ENCODE data around the gene ACER3. TPM values are rescaled to one million over a fixed set of nuclear protein-coding genes. Genes with fewer than 3 reads are reported as not detected.
"Not testable (repeated sequence)": the region's sequence is repeated elsewhere in the genome, so short reads cannot be mapped to it uniquely, and the experiment has no call there.

Gene ACER3
- polyA plus RNA-seq, 1 donor: 19.2 TPM

DNA sequence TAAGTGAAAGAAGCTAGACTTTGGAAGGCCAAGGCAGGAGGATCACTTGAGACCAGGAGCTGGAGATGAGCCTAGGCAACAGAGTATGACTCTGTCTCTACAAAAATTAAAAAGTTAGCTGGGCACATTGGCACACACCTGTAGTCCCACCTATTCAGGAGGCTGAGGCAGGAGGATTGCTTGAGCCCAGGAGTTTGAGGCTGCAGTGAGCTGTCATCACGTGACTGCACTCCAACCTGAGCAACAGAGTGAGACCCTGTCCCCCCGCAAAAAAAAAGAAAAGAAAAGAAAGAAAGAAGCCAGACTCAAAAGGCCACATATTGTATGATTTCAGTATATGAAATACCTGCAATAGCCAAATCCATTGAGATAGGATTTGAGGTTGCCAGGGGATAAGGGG, 198.2 kb downstream of the ACER3 start:
- DNase-seq: no peak

GRCh38 chr11:77059806-77060205, 199.1 kb downstream of the ACER3 start:
- DNase-seq: no peak

DNA sequence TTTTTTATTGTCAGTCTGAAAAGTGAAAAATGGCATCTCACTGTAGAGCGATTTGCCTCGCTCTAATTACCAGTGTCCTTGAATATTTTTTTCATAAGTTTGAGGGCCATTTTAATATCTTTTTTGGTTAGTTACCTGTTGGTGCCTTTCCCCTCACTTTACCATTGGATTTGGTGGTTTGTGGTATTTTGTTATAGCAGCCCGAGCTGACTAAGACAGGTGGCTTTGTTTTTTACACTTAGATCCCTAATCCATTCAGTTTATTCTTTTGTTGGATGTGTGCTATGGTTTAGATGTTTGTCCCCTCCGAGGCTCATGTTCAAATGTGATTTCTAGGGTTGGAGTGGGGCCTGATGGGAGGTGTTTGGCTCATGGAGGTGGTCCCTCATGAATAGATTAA, 199.5 kb downstream of the ACER3 start:
- DNase-seq: no peak

- not testable (repeated sequence) for DNase-seq
Measured at GRCh38 chr11:77061258-77061657, 200.5 kb downstream of the ACER3 start.

DNA sequence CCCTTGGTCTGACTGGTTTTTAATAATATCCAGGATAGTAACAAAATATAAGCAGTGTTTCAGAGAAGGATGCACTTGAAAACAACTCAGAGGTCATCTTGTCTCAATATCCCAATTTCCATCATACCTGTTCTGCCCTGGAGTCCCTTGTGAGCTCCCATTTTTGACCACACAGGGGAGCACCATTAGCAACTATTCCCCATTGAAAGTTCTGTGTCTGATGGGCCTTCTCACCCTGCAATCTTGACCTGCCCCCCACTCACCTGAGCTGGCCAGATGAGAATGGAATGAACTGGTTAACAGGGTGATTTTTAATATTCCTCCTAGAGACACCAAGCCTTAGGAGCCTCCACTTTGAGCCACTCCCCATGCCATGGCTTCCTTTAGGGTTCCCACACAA, 202.2 kb downstream of the ACER3 start:
- no peak for DNase-seq

DNA sequence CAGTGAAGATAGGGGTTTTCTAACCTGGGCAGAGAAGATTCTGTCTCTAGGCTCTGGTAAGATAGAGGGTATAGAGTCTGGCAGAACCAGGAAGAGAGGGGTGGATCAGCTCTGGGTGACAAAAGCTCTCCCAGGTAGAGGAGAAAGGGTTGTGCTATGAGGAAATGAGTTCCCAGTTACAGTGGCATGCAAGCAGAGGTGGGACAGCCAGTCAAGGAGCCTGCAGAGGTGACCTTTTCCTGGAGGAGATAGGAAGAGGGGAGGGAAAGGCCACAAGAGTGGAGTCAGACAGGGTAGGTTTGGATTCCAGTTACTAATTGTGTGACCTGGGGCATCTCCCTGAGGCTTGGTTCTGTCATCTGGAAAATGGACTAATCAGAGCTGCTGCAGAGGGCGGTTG, 202.7 kb downstream of the ACER3 start:
- no peak for DNase-seq

DNA sequence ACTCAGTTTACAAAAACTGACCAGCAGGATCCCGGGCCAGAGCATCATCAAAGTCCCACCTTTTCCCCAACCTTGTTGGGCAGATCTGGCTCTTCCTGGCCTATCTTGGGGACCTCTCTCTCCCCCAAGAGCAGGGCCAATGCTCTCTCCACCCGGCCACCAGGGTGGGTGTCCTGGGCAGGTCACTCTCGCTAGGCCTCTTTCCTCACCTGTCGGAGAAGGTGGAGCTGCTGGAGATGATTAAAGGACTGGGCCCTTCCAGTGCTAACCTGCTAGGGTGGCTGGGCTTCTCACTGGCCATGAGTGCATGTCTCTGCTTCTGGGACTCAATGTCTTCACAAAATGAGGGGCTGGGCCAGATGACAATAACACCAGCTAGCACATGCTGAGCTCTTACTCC, 203.1 kb downstream of the ACER3 start:
- DNase-seq: no peak

GRCh38 chr11:77064648-77065217, 204.0 kb downstream of the ACER3 start:
- DNase-seq: no peak

GRCh38 chr11:77065878-77066228, 205.1 kb downstream of the ACER3 start:
- no peak for DNase-seq

GRCh38 chr11:77066229-77067042, 205.7 kb downstream of the ACER3 start, which contains the start of gene CAPN5:
CAPN5 (plus strand) TSS chr11:77066971; CDS start chr11:77084887, 17,916 bp downstream.
- peak; percentile 94 for DNase-seq

DNA sequence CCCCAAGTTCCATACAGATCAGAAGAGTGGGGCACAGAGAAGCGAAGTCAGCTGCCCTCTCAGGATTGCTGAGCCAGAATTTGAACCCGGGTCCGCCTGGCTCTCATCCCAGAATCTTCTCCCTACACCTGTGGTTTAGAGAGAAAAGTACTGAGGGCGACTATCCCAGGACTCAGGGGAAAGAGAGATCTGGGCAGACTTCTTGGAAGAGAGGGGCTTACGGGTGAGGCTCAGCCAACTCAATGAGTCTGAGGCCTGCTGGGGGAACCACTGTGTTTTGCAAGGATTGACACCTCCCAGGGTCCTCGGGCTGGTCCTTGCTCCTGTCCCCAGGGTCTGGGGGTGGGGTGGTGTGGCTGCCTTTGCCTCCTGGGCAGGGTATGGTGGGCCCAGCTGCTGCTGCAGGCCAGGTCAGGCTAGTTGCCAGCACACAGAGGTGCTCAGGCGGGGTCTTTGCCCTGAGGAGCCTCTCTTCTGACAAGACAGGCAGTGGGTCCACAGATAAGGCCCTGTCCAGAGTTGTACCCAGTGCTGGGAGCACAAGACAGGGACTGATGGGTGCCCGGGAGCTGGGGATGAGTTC, 207.2 kb downstream of the ACER3 start:
- DNase-seq: no peak

DNA sequence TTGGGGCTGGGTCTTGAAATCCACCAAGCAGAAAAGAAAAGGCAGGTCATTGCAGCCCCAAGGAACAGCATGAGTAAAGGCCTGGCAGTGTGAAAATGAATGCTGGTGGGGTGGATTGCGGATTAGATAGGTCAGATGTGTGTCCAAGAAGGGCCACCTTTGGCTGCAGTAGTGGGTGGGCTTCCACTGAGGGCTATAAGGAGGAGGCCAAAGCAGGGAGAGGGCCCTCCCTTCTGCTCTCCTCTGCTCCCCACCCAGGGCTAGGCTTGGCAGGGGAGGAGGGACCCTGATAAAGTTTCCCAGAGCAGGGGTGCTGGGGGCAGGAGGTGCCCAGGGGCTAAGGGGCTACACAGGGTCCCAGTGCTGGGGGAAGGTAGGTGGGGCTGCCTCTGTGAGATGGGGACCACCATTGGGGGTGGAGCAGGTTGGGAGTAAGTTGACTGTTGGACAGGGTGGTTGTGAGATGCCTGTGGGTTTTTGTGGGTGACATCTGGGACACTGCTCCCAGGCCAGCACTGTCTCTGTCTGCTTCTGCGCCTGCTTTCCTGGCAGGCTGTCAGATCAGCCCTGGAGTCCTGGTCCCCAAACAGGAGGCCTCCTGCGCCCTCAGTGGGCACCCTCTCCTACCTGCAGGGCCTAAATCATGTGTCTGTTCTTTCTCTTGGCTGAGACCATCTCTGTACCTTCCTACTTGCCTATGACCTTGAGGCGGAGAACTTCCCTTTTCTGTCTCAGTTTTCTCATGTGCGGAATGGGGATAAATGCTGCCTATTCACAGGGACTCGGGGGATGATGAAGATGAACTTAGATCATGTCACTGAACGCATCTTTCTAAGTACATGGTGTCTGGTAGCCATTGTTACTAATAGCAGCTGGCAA, 208.0 kb downstream of the ACER3 start:
- no peak for DNase-seq

DNA sequence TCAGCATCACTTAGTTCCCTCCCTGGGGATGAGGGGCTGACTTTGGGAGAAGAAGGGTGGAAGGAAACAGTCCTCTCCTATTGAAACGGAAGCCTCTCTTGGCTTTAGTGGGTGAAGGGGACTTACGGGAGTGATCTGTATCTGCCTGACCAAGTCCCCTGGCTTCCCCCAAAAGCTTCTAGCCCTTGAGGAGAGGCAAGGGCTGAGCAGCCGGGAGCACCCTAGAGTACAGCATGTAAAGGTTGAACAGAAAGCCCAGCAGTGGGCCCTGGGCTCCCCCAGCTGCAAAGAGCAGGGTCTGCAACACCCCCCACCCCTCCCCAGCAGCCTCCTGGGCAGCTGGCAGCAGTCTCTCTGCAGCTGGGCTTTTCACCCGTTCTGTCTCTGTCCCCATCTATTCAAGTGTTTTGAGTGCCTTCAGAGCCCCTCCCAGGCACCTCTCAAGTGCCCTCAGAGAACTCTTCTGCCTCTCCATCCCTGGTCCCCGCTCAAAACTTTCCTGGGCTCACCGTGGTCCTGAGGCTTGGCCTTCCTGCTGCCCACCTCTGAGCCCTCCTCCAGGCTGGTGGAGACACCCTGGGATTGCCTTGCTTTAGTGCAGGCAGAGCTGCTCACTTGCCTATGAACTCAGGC, 208.7 kb downstream of the ACER3 start:
- DNase-seq: no peak

DNA sequence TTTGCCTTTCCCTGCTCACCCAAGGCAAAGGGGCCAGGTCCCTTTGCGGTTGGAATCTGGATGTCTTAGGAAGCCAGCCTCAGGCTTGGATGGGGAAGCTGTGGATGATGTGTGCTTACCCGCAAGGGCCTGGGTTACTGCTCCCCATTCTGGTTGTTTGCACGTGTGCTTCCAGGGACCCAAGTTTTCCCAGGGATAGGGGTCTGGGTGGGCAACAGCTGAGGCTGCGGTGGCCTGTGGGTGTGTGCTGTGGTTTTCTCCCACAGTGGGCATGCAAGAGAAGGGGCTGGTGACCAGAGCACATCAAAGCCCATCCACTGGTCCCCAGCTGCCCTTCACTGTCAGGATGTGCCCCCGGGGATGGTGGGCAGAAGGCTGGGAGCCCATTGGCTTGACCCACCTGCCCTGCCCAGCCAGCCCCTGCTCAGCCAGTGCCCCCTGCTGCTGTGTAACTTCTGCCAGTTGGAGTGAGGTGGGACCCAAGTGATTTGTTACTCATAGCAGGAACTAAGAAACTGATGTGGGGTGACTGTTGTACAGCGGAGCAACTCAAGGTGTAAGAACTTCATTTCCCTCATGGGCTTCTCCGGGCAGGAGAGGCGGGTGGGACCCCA, 209.4 kb downstream of the ACER3 start:
- DNase-seq: no peak

- DNase-seq: no peak
Measured at GRCh38 chr11:77071077-77071476, 210.4 kb downstream of the ACER3 start.

GRCh38 chr11:77071671-77072605, 211.2 kb downstream of the ACER3 start:
- DNase-seq: no peak

- DNase-seq: no peak
Measured at GRCh38 chr11:77072851-77073327, 212.2 kb downstream of the ACER3 start.

- peak; percentile 79 for DNase-seq
Measured at GRCh38 chr11:77073328-77074001, 212.7 kb downstream of the ACER3 start.

GRCh38 chr11:77074205-77074604, 213.5 kb downstream of the ACER3 start:
- DNase-seq: no peak

Data from left kidney (tissue), 2 donors.